HL-60 (cell line): ENCODE measurements around the gene MED13L.

ENCODE experiments used
- GABPA ChIP-seq: IDR thresholded peaks from 2 replicates; pipeline ENCODE4 v1.6.1; 2012; ENCODE audit warnings: low read depth
- POLR2AphosphoS5 ChIP-seq: IDR thresholded peaks from 2 replicates; pipeline ENCODE4 v1.6.1; 2012; ENCODE audit warnings: low read depth
- SPI1 ChIP-seq: IDR thresholded peaks from 2 replicates; pipeline ENCODE4 v1.6.1; 2012; ENCODE audit warnings: low read depth, mild to moderate bottlenecking, borderline replicate concordance
- TF ChIP-seq, protein P1 (sequence below): IDR thresholded peaks from one replicate; pipeline ENCODE4 v1.5.1; 2011; ENCODE audit warnings: low read length, control low read depth, inconsistent platforms; ENCODE audit not compliant: insufficient read depth

DNA sequence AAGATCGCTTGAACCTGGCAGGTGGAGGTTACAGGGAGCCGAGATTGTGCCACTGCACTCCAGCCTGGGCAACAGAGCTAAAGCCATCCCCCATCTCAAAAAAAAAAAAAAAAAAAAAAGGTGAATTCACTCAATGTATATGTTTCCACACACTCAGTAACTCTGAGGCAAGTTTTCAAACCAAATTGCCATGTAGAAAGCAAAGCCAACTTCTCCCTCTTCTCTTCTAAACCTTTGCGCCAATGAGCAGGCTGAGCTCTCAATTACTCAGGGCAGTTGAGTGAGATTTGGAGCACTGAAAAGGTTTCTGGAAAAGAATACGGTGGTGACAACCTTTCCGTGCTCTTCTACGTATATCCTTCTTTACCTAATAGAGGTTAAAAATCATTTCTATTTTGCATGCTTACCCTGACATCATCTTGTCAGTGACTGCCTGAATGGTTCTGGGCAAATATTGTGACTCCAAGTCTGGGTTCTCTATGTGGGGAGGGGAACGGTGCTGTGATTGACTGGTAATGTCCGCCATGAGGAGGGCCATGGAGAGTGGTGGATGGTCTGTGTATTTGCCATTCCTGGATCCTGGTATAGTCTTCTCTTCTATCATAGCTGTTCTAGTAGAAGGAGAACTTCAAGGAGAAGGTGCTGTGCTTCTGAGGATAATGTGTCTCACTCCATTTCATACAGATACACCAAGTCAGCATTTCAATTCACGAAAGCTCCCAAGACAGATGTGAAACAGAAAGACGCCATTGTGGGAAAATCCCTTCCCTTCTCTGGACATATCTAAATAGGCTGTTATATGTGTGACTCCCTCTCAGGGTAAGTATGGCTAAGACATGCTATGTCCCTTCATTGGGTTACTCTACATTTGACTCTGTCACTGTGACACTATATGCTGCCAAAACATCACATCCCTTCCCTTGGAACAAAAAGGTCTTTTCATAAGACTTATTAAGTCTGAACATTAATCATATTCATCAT lies 46.2 kb upstream of the MED13L start:
- TF ChIP-seq, protein P1, sequence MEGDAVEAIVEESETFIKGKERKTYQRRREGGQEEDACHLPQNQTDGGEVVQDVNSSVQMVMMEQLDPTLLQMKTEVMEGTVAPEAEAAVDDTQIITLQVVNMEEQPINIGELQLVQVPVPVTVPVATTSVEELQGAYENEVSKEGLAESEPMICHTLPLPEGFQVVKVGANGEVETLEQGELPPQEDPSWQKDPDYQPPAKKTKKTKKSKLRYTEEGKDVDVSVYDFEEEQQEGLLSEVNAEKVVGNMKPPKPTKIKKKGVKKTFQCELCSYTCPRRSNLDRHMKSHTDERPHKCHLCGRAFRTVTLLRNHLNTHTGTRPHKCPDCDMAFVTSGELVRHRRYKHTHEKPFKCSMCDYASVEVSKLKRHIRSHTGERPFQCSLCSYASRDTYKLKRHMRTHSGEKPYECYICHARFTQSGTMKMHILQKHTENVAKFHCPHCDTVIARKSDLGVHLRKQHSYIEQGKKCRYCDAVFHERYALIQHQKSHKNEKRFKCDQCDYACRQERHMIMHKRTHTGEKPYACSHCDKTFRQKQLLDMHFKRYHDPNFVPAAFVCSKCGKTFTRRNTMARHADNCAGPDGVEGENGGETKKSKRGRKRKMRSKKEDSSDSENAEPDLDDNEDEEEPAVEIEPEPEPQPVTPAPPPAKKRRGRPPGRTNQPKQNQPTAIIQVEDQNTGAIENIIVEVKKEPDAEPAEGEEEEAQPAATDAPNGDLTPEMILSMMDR = no peak
- no peak for TF ChIP-seq SPI1
- no peak for TF ChIP-seq GABPA
- TF ChIP-seq POLR2AphosphoS5 = no peak
